Fibroblast of pulmonary artery (primary cell): ENCODE measurements around the gene SDCCAG8.

Experiments
- DNase-seq: peaks from one replicate; pipeline ENCODE4 v3.0.0-alpha.2; 2010; ENCODE audit warnings: low read depth
- H3K4me3 ChIP-seq: replicated peaks from 2 replicates; pipeline ENCODE4 v1.5.1; 2011; ENCODE audit warnings: low read depth, mild to moderate bottlenecking, control low read depth, low read length, moderate library complexity
- TF ChIP-seq, protein P1 (sequence below): IDR thresholded peaks from 2 replicates; pipeline ENCODE4 v1.5.1; 2011; ENCODE audit warnings: mild to moderate bottlenecking, control low read depth, low read length, inconsistent platforms; ENCODE audit errors: missing control alignments

Gene SDCCAG8

DNA sequence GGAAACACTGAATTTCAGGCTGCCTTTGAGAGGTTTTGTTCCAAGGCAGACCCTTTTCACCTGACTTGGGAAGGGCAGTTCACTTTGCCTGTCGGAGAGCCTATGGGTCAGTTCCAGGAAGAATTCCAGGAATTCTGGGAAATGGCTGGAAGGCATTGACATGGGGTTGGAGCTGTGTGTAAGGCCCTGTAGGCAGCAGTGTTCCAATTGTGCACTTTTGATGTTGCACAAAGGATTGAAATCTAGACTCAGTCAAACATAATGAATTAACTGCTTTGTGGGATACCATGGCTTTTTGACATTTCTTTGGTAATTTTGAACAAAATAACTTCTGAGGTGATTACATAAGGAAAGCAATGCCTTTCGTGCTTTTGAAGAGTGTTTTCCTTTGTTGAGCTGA, 184.6 kb downstream of the SDCCAG8 start:
- no peak overlapping the region for H3K4me3 ChIP-seq
- no peak for DNase-seq
- TF ChIP-seq, protein P1, sequence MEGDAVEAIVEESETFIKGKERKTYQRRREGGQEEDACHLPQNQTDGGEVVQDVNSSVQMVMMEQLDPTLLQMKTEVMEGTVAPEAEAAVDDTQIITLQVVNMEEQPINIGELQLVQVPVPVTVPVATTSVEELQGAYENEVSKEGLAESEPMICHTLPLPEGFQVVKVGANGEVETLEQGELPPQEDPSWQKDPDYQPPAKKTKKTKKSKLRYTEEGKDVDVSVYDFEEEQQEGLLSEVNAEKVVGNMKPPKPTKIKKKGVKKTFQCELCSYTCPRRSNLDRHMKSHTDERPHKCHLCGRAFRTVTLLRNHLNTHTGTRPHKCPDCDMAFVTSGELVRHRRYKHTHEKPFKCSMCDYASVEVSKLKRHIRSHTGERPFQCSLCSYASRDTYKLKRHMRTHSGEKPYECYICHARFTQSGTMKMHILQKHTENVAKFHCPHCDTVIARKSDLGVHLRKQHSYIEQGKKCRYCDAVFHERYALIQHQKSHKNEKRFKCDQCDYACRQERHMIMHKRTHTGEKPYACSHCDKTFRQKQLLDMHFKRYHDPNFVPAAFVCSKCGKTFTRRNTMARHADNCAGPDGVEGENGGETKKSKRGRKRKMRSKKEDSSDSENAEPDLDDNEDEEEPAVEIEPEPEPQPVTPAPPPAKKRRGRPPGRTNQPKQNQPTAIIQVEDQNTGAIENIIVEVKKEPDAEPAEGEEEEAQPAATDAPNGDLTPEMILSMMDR: no peak

DNA sequence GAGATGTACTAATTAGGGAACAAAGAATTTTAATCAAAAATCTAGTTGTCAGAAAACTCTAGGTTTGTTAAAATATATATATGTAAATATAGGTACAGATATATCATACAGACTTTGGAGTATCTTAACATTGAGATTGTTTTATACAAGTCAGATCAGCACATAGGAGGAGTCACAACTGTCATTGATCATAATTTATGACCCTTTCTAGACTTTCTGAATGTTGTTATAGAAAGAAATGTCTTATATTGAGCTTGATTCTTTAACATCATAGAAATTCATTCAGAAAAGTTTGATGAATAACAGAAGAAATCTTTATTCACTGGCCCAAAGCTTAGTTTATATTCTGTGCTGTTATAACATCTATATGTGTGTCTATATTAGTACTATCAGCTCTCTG, 185.8 kb downstream of the SDCCAG8 start:
- TF ChIP-seq, protein P1: no peak
- DNase-seq: no peak
- no peak overlapping the region for H3K4me3 ChIP-seq

DNA sequence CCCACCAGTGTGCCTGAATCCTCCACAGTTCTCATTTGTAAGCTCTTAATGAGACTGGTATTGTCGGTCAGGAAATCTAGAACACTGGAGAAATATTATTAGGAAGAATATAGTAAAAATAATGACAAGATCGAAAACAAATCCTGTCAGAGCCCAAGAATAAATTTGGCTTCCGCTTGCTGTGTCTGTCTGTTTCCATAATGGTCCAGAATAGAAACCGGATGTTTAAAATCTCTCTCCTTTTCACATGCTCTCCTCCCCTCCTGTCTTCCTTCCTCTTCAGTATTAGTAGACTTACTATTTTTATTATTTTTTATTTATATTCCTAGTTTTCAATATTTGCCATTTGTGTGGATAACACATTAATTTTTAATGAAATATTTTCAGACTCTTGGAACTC, 187.7 kb downstream of the SDCCAG8 start:
- H3K4me3 ChIP-seq: no peak overlapping the region
- TF ChIP-seq, protein P1: no peak
- DNase-seq: no peak

DNA sequence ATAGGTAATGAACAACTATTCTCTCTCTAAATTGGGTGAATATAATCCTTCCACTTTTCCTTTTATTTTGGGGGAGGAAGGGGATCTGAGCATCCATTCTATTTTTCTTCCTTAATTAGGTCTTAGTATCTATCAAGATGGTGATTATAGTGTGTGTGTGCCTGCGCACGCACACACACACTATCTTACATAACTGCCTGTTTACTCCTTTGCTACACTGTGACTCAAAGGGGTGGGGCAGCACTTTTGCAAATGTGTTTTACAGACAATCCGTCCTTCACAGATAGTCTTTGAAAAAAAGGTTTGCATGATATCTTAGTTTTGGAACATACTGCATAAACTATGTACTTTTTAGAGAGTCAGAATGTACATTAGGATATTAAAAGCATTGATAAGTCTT, 191.5 kb downstream of the SDCCAG8 start:
- peak; percentile 74 for DNase-seq
- no peak overlapping the region for H3K4me3 ChIP-seq
- TF ChIP-seq, protein P1: no peak

DNA sequence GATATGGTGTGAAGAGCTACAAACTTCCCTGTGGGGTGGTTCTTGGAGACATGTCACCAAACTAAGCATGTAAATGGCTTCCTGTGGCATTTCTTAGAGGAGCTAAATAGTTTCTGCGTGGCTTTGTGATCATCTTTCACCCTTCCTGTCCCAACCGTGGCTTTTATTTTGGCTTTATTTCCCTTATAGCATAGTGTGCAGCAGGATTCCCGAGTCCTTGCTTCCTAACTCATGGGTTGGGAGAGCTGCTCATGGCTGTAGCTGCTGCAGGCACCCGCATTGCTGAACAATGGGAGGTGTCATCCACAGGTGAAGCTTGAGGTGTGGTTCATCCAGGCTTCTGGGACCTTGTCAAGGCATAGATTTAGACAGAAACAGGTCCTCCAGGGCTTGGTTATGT, 192.0 kb downstream of the SDCCAG8 start:
- DNase-seq: no peak
- TF ChIP-seq, protein P1: no peak
- no peak overlapping the region for H3K4me3 ChIP-seq

DNA sequence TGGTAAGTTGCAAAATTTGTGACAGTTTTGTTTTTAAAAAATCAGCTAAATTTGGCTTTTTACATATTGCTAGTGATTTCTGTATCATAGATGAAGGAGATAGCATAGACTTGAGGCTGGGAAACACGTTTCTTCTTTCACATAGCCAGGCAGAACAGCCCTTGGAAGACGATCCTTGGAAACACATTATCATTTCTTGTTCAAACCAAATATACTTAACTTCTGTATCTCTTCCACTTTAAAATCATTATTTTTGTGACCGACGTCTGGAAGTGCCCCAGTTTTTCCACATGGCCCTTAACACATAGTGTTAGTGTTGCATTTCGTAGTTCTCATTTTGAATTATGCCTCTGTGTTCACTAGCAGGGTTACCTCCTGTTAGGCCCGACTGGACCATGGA, 193.5 kb downstream of the SDCCAG8 start:
- TF ChIP-seq, protein P1: no peak
- DNase-seq: no peak
- H3K4me3 ChIP-seq: no peak overlapping the region

DNA sequence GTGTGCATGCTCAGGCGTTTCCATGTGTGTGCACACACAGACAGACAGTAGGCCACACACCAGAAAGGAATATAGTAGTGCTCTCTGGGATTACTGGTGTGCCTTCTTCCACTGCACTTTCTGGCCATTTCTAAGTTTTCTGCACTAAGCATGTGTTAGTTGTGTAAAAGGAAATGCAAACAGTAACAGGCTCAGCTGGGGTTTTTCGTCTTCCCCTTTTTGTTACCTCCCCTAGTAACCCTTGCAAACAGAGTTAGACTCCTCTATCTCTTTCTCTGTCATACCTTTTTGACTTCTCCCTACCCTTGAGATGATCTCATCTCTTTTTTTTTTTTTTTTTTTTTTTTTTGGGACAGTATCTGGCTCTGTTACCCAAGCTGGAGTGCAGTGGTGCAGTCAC, 196.3 kb downstream of the SDCCAG8 start:
- no peak for DNase-seq
- TF ChIP-seq, protein P1: no peak
- no peak overlapping the region for H3K4me3 ChIP-seq
